BLaER1 (cell line): ENCODE results near the gene LAMA2.

Source experiments
- H3K27ac ChIP-seq: shearing (Covaris generic); formaldehyde crosslinking; 2 replicates; pipeline ENCODE4 v1.8.1; 2022
- H3K27me3 ChIP-seq: shearing (Covaris generic); formaldehyde crosslinking; 2 replicates; pipeline ENCODE4 v1.8.1; 2022
- H3K36me3 ChIP-seq: shearing (Covaris generic); formaldehyde crosslinking; 2 replicates; pipeline ENCODE4 v1.8.1; 2022
- H3K4me1 ChIP-seq: shearing (Covaris generic); formaldehyde crosslinking; 2 replicates; pipeline ENCODE4 v1.8.1; 2022
- H3K4me2 ChIP-seq: shearing (Covaris generic); formaldehyde crosslinking; 2 replicates; pipeline ENCODE4 v1.8.1; 2022
- H3K4me3 ChIP-seq: shearing (Covaris generic); formaldehyde crosslinking; 2 replicates; pipeline ENCODE4 v1.8.1; 2022
- H3K9ac ChIP-seq: shearing (Covaris generic); formaldehyde crosslinking; 2 replicates; pipeline ENCODE4 v1.8.1; 2022
- H3K9me3 ChIP-seq: shearing (Covaris generic); formaldehyde crosslinking; 2 replicates; pipeline ENCODE4 v1.8.1; 2022
- H4K20me1 ChIP-seq: shearing (Covaris generic); formaldehyde crosslinking; 2 replicates; pipeline ENCODE4 v1.8.1; 2022
- Cebpa-rat ChIP-seq: shearing (Covaris generic); IDR thresholded peaks from 2 replicates; pipeline ENCODE4 v1.8.1; 2022

The LAMA2 gene

GRCh38 chr6:128870746-128871145 lies 12.2 kb upstream of the LAMA2 start:
- H3K4me2 ChIP-seq = no peak overlapping the region
- no peaks in the 10 kb centered on the region for H3K9me3 ChIP-seq
- no peak overlapping the region for H3K4me3 ChIP-seq
- TF ChIP-seq Cebpa-rat = no peak
- no peak overlapping the region for H3K9ac ChIP-seq
- no peaks in the 10 kb centered on the region for H3K27me3 ChIP-seq
- H3K36me3 ChIP-seq = no peaks in the 10 kb centered on the region
- H4K20me1 ChIP-seq = no peaks in the 10 kb centered on the region
- no peaks in the 10 kb centered on the region for H3K4me1 ChIP-seq
- H3K27ac ChIP-seq = no peak overlapping the region

- no peaks in the 10 kb centered on the region for H3K27me3 ChIP-seq
- no peak overlapping the region for H3K4me3 ChIP-seq
- H3K9ac ChIP-seq = no peak overlapping the region
- H3K36me3 ChIP-seq = no peaks in the 10 kb centered on the region
- H3K4me1 ChIP-seq = no peaks in the 10 kb centered on the region
- no peak overlapping the region for H3K4me2 ChIP-seq
- no peak for TF ChIP-seq Cebpa-rat
- no peaks in the 10 kb centered on the region for H3K9me3 ChIP-seq
- no peak overlapping the region for H3K27ac ChIP-seq
- no peaks in the 10 kb centered on the region for H4K20me1 ChIP-seq
These were observed 8.1 kb upstream of the LAMA2 start for GRCh38 chr6:128874863-128875262.

GRCh38 chr6:128882560-128882959 lies 378 bp upstream of the LAMA2 start:
- Histone ChIP-seq H3K9ac (no peak overlapping the region), H3K27me3 (no peaks in the 10 kb centered on the region), H3K4me2 (no peak overlapping the region), H3K36me3 (no peaks in the 10 kb centered on the region), H3K9me3 (no peaks in the 10 kb centered on the region), H3K27ac (no peak overlapping the region), H4K20me1 (no peaks in the 10 kb centered on the region), H3K4me1 (no peaks in the 10 kb centered on the region), H3K4me3 (no peak overlapping the region)
- no peak for TF ChIP-seq Cebpa-rat

GRCh38 chr6:128883906-128884305 lies 968 bp downstream of the LAMA2 start:
- Histone ChIP-seq H3K4me2 (no peak overlapping the region), H3K4me3 (no peak overlapping the region)

GRCh38 chr6:128885381-128885780 lies 2.4 kb downstream of the LAMA2 start:
- Histone ChIP-seq H3K4me3 (no peak overlapping the region), H3K27me3 (no peaks in the 10 kb centered on the region)

More at GRCh38 chr6:128883906-128884305, 968 bp downstream of the LAMA2 start:
- Histone ChIP-seq H4K20me1 (no peaks in the 10 kb centered on the region), H3K36me3 (no peaks in the 10 kb centered on the region), H3K9me3 (no peaks in the 10 kb centered on the region), H3K27ac (no peak overlapping the region), H3K4me1 (no peaks in the 10 kb centered on the region), H3K27me3 (no peaks in the 10 kb centered on the region), H3K9ac (no peak overlapping the region)
- TF ChIP-seq Cebpa-rat = no peak

DNA sequence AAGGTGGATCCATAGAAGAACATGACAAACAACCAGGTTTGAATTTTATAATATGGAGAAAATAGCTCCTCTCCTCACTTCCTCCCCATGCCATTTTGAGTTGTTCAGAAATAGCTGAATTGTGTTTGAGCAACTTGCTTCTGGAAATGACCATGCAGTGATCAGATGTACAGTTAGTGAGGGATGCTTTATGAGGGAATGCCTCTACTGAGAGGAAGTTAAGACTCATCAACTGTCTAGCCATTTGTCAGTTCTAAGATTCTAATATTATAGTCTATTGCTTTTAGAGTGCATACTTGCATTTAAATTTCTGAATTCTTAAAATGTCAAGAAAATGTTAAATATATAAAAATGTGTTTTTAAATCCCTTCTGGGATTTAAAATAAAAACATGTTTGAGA lies 3.8 kb downstream of the LAMA2 start:
- no peak for TF ChIP-seq Cebpa-rat
- H3K9ac ChIP-seq = no peak overlapping the region
- H3K27me3 ChIP-seq = no peaks in the 10 kb centered on the region
- H3K9me3 ChIP-seq = no peaks in the 10 kb centered on the region
- no peaks in the 10 kb centered on the region for H4K20me1 ChIP-seq
- H3K4me2 ChIP-seq = no peak overlapping the region
- no peak overlapping the region for H3K27ac ChIP-seq
- H3K4me3 ChIP-seq = no peak overlapping the region
- no peaks in the 10 kb centered on the region for H3K36me3 ChIP-seq
- no peaks in the 10 kb centered on the region for H3K4me1 ChIP-seq

More at GRCh38 chr6:128885381-128885780, 2.4 kb downstream of the LAMA2 start:
- Histone ChIP-seq H4K20me1 (no peaks in the 10 kb centered on the region), H3K36me3 (no peaks in the 10 kb centered on the region), H3K27ac (no peak overlapping the region), H3K9ac (no peak overlapping the region), H3K4me2 (no peak overlapping the region), H3K4me1 (no peaks in the 10 kb centered on the region), H3K9me3 (no peaks in the 10 kb centered on the region)
- no peak for TF ChIP-seq Cebpa-rat

DNA sequence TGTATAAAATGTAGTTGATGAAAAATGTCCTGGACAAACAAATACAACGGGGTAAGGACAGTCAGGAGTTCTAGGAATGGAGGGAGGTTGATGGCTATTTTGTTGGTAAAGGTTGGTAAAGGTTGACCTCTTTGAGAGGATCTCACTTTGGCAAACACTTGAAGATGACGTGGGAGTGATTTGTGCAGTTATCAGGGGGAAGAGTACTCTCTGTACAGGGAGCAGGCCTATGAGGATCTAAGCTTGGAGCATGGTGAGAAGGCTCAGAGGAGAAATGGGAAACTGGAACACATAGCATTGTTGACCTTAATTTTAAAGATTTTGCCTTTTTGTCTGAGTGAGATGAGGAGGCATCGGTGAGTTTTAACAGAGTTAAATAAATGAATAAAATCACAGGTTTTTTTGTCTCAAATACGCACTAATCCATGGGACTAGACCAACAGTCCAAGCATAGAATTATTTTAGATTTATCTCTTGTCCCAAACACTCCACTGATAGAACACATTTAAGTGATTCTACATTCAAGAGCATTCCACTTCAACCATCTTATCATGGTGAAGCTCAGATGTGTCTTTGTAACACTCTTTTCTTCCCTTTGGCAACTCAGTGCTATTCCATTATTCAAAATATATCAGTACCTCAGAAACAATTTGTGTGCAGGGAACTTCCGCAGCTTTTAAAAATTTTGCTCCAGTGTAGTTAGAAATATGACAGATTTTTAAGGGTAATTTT lies 5.7 kb downstream of the LAMA2 start:
- TF ChIP-seq Cebpa-rat = no peak
- no peak overlapping the region for H3K9ac ChIP-seq
- H3K27me3 ChIP-seq = no peaks in the 10 kb centered on the region
- H3K27ac ChIP-seq = no peak overlapping the region
- no peaks in the 10 kb centered on the region for H3K36me3 ChIP-seq
- H3K4me3 ChIP-seq = no peak overlapping the region
- H4K20me1 ChIP-seq = no peaks in the 10 kb centered on the region
- no peaks in the 10 kb centered on the region for H3K9me3 ChIP-seq
- no peaks in the 10 kb centered on the region for H3K4me1 ChIP-seq
- H3K4me2 ChIP-seq = no peak overlapping the region

DNA sequence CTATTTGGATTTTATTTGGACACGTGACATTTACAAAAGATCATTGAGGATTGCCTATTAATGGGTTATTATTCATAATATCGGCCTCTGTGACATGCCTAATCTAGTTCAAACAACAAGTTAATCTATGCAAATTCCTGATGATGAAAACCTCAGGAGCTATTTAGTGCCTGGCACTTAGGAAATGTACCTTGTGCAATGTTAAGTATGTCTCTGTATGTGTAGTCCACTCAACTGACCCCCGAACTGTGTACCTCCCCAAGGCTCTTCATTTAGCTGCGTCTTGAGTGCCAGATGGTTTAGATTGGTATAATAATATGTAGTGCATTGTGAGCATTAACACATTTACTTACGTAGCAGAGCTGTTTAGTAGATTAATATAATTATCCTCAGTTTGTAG lies 6.9 kb downstream of the LAMA2 start:
- no peak overlapping the region for H3K4me3 ChIP-seq
- H3K36me3 ChIP-seq = no peaks in the 10 kb centered on the region
- no peaks in the 10 kb centered on the region for H3K4me1 ChIP-seq
- H3K9ac ChIP-seq = no peak overlapping the region
- H3K27ac ChIP-seq = no peak overlapping the region
- no peak for TF ChIP-seq Cebpa-rat
- no peaks in the 10 kb centered on the region for H3K27me3 ChIP-seq
- no peaks in the 10 kb centered on the region for H3K9me3 ChIP-seq
- H4K20me1 ChIP-seq = no peaks in the 10 kb centered on the region
- no peak overlapping the region for H3K4me2 ChIP-seq

- TF ChIP-seq Cebpa-rat = no peak
- H4K20me1 ChIP-seq = no peaks in the 10 kb centered on the region
- H3K4me1 ChIP-seq = no peaks in the 10 kb centered on the region
- no peaks in the 10 kb centered on the region for H3K36me3 ChIP-seq
- no peak overlapping the region for H3K9ac ChIP-seq
- H3K27me3 ChIP-seq = no peaks in the 10 kb centered on the region
- H3K9me3 ChIP-seq = no peaks in the 10 kb centered on the region
- no peak overlapping the region for H3K4me2 ChIP-seq
- no peak overlapping the region for H3K4me3 ChIP-seq
- no peak overlapping the region for H3K27ac ChIP-seq
These were observed 9.1 kb downstream of the LAMA2 start for GRCh38 chr6:128892079-128892478.

DNA sequence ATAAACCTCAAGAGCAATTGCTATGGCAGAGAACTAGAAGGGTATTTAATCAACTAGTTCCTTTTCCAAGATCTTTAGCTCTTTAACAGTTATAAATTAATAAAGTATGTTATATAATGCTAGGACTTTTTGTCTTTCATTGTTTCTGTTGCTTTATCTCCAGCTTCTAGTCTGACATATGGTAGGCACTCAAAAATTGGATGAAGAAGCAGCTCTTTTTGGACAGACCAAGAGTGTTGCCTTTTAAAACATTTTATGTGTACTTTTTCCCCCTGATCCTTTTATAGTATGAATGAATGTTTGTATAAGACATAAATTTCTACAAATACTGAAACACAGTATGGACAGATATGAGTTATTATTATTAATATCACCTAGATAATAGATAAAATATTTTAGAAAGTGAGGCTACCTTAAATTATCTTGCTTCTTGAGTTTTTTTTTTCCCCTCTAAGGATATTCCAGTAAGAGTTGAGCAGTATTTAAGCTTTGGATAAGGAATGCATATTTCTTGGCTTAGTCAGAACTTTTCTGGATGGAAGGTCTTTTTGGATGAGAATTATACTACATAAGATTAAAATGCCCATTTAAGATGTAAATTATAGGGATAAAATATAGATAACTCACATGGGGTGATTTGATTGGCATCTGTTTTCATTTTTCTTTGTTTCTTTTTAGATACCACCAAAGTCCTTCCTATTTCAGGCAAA lies 16.6 kb downstream of the LAMA2 start:
- Histone ChIP-seq H3K9ac (no peak overlapping the region), H3K27ac (no peak overlapping the region), H3K4me3 (no peak overlapping the region), H3K4me1 (no peaks in the 10 kb centered on the region), H4K20me1 (no peaks in the 10 kb centered on the region), H3K4me2 (no peak overlapping the region), H3K9me3 (no peaks in the 10 kb centered on the region), H3K27me3 (no peaks in the 10 kb centered on the region), H3K36me3 (no peaks in the 10 kb centered on the region)
- TF ChIP-seq Cebpa-rat = no peak
